Measurements from ENCODE around the gene USP37. TPM values are rescaled to one million over a fixed set of nuclear protein-coding genes. Genes with fewer than 3 reads are reported as not detected.

USP37 gene
- polyA plus RNA-seq, 1 of the 3 experiments (the other 2 are of a cell fraction): 0.95 TPM

- Histone ChIP-seq H3K27me3 (ENCODE audit: insufficient read depth) (no peaks in the 10 kb centered on the region; the same call in 1 of the 2 replicates), H3K4me3 (ENCODE audit: low read depth in 2 of 2, low read length in 1 of 2) (no peak overlapping the region), H3F3A (replicated peaks; ENCODE audit: insufficient read depth) (no peaks in the 10 kb centered on the region), H3K36me3 (replicated peaks in 1 of 2; ENCODE audit: control insufficient read depth in 1 of 2, insufficient read depth in 2 of 2, low read length in 1 of 2) (no peaks in the 10 kb centered on the region), H4K20me1 (ENCODE audit: insufficient read depth) (no peaks in the 10 kb centered on the region), H3K9ac (no peak overlapping the region), H3K9me2 (no peaks in the 10 kb centered on the region), H3K4me1 (ENCODE audit: control insufficient read depth in 1 of 2, insufficient read depth in 2 of 2, low read depth in 1 of 2, low read length in 1 of 2) (no peaks in the 10 kb centered on the region; a peak in 1 of 4 replicates), H3K79me2 (ENCODE audit: insufficient read depth) (no peaks in the 10 kb centered on the region), H3K4me2 (no peak overlapping the region), H3K27ac (ENCODE audit: low read depth in 2 of 2, low read length in 1 of 2) (no peak overlapping the region), H3K9me3 (no peaks in the 10 kb centered on the region), H2AFZ (ENCODE audit: low read depth) (no peak overlapping the region)
- POLR2A ChIA-PET: no interaction called here
- CTCF ChIA-PET: no interaction called here
- no peak for DNase-seq
- 88% methylated on average over 15 of the region's 24 CpGs for WGBS (ENCODE audit: low lambda C conversion rate)
- TF ChIP-seq GABPA (IDR thresholded peaks at IDR 0.05; ENCODE audit: low read depth) (no peak), TEAD4 (IDR thresholded peaks at IDR 0.05; ENCODE audit: borderline replicate concordance, insufficient read depth) (no peak), TCF12 (IDR thresholded peaks at IDR 0.05) (no peak)
Measured at GRCh38 chr2:218428846-218429558, 139.1 kb downstream of the USP37 start.

GRCh38 chr2:218427741-218428140, 140.4 kb downstream of the USP37 start:
- no peaks in the 10 kb centered on the region for H3F3A ChIP-seq (replicated peaks; ENCODE audit: insufficient read depth)
- no peak overlapping the region for H3K4me2 ChIP-seq
- no peaks in the 10 kb centered on the region for H3K9me3 ChIP-seq
- no peak overlapping the region for H3K9ac ChIP-seq
- no peak overlapping the region for H3K27ac ChIP-seq (ENCODE audit: low read depth in 2 of 2, low read length in 1 of 2)
- H3K4me3 ChIP-seq (ENCODE audit: low read depth in 2 of 2, low read length in 1 of 2): no peak overlapping the region
- no peaks in the 10 kb centered on the region for H3K79me2 ChIP-seq (ENCODE audit: insufficient read depth)
- no peak for DNase-seq
- no peaks in the 10 kb centered on the region; the same call in 1 of the 2 replicates for H3K27me3 ChIP-seq (ENCODE audit: insufficient read depth)
- H3K9me2 ChIP-seq: no peaks in the 10 kb centered on the region
- TF ChIP-seq RFX5 (IDR thresholded peaks at IDR 0.05; ENCODE audit: low read length) (no peak), MXI1 (IDR thresholded peaks at IDR 0.05; ENCODE audit: low read depth, low read length) (no peak), USF1 (IDR thresholded peaks at IDR 0.05; ENCODE audit: borderline replicate concordance, low read depth) (no peak), GABPA (IDR thresholded peaks at IDR 0.05; ENCODE audit: low read depth) (no peak), GATA2 (CRISPR knock-in tag; IDR thresholded peaks at IDR 0.05) (no peak), NFIC (IDR thresholded peaks at IDR 0.05; ENCODE audit: borderline replicate concordance) (no peak), FOXJ3 (CRISPR knock-in tag; IDR thresholded peaks at IDR 0.05) (no peak), FOXM1 (IDR thresholded peaks at IDR 0.05; ENCODE audit: low read depth) (no peak), REST (IDR thresholded peaks at IDR 0.05; ENCODE audit: low read depth, low read length) (no peak), SIN3A (IDR thresholded peaks at IDR 0.05; ENCODE audit: borderline replicate concordance, low read depth, low read length) (no peak), EZH2phosphoT487 (IDR thresholded peaks at IDR 0.05; ENCODE audit: borderline replicate concordance, low read depth) (no peak)
- no peaks in the 10 kb centered on the region for H4K20me1 ChIP-seq (ENCODE audit: insufficient read depth)
- CTCF ChIA-PET: no interaction called here
- no peak overlapping the region for H2AFZ ChIP-seq (ENCODE audit: low read depth)
- 73% methylated on average over 7 of the region's 11 CpGs for WGBS (ENCODE audit: low lambda C conversion rate)
- no peaks in the 10 kb centered on the region for H3K36me3 ChIP-seq (replicated peaks in 1 of 2; ENCODE audit: control insufficient read depth in 1 of 2, insufficient read depth in 2 of 2, low read length in 1 of 2)
- POLR2A ChIA-PET: no interaction called here
- no peaks in the 10 kb centered on the region; a peak in 1 of 4 replicates for H3K4me1 ChIP-seq (ENCODE audit: control insufficient read depth in 1 of 2, insufficient read depth in 2 of 2, low read depth in 1 of 2, low read length in 1 of 2)
